ENCODE results near the gene CITED4. TPM values are rescaled to one million over a fixed set of nuclear protein-coding genes. Genes with fewer than 3 reads are reported as not detected.
A peak's percentile ranks its signal among the peaks of the same experiment; 100 is the strongest.

The CITED4 gene
- total RNA-seq, 1 donor from 2014 or later: 55.5 TPM

DNA sequence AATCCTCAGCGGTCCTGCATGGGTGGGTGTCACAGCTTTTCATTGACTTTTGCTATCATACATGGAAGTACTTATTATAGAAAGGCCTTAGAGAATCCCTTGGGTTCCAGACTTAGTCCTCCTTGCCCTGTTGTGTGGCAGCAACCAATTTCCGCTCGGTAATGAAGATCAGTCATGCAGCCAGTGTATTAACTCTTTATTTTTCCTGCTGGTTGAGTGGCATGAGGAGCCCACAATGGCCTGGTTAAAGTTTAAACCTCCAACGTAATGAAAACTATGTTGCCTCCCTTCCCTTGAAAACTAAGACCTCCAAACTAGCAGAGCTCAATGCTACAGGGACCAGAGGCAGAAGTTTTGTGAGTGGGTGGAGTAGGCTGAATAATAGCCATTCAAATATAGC lies 20.0 kb downstream of the CITED4 start:
- H3K4me3 ChIP-seq (ENCODE audit: low read depth, low read length): no peak overlapping the region
- TF ChIP-seq, protein P1, sequence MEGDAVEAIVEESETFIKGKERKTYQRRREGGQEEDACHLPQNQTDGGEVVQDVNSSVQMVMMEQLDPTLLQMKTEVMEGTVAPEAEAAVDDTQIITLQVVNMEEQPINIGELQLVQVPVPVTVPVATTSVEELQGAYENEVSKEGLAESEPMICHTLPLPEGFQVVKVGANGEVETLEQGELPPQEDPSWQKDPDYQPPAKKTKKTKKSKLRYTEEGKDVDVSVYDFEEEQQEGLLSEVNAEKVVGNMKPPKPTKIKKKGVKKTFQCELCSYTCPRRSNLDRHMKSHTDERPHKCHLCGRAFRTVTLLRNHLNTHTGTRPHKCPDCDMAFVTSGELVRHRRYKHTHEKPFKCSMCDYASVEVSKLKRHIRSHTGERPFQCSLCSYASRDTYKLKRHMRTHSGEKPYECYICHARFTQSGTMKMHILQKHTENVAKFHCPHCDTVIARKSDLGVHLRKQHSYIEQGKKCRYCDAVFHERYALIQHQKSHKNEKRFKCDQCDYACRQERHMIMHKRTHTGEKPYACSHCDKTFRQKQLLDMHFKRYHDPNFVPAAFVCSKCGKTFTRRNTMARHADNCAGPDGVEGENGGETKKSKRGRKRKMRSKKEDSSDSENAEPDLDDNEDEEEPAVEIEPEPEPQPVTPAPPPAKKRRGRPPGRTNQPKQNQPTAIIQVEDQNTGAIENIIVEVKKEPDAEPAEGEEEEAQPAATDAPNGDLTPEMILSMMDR (conservative IDR thresholded peaks at IDR 0.05; ENCODE audit: low read depth, low read length): no peak
- DNase-seq (ENCODE audit: low read depth): no peak

DNA sequence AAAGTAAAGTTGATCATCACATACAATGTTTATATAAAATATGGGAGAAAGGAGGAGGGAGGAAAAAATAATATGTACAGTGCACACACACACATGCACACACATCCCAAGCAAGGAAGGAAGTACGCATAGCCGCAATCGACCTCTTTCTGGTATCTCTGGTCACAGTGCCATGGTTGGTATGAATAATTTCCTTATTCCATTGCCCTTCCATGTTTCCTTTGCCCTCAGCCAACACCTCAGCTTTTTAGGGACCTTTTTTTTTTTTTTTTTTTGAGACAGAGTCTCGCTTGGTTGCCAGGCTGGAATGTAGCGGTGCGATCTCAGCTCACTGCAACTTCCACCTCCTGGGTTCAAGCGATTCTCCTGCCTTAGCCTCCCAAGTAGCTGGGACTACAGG lies 20.6 kb downstream of the CITED4 start:
- no peak overlapping the region for H3K4me3 ChIP-seq (ENCODE audit: low read depth, low read length)
- no peak for DNase-seq (ENCODE audit: low read depth)
- TF ChIP-seq, protein P1 (conservative IDR thresholded peaks at IDR 0.05; ENCODE audit: low read depth, low read length): no peak

DNA sequence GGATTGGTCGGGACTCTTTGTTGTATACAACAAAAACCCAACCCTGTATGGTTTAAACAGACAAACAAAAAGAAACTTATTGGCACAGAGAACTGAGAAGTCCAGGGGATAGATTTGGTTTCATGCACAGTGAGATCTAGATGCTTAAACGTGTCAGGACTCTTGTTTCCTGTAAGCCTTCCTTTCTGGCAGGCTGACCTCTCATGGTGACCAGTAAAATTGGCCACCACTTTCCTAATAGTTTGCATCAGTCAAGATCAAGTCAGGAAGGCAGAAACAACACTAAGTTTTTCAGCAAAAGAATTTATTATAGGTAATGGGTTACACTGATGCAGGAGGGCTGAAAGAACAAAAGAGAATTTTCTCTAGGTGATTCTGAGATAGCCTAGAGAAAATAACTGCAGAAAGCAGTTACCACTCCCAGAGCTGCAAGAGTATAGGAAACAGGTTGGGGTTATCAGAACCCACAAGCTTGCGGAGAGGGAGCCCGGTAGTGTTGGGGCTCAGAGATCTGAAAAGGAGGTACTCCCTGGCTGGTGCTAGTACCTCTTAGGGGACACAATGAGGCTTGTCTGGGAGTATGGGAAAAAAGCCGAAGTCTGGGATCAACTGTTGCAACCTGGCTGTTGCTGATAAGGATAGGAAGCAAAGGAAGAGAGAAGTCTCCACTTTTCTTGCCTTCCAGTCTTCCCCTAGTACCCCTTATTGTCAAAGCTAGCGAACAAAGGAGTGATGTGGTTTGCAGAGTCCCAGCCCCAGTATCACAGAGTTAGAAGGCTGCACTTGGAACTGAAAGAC lies 21.4 kb downstream of the CITED4 start:
- no peak for DNase-seq (ENCODE audit: low read depth)
- TF ChIP-seq, protein P1 (conservative IDR thresholded peaks at IDR 0.05; ENCODE audit: low read depth, low read length): peak; percentile 18
- no peak overlapping the region for H3K4me3 ChIP-seq (ENCODE audit: low read depth, low read length)

DNA sequence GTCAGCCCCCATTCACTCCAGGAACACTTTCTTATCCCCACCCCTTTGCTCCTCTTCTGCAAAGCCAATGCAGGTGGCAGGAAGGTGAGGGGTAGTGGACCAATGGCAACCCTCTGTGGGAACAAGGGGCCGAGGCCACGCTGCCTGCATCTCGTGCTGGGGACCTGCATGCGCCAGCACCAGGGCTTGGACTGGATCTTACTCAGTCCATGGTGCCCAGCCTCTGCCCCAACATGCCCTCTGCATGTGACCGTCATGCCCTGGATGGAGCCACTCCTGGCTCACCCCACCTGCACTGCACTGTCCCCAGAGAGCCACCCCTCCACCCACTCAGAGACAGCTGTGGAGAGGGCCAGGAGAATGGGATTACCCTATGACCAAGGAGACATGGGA lies 22.2 kb downstream of the CITED4 start:
- TF ChIP-seq, protein P1 (conservative IDR thresholded peaks at IDR 0.05; ENCODE audit: low read depth, low read length): no peak
- DNase-seq (ENCODE audit: low read depth): no peak
- no peak overlapping the region for H3K4me3 ChIP-seq (ENCODE audit: low read depth, low read length)

DNA sequence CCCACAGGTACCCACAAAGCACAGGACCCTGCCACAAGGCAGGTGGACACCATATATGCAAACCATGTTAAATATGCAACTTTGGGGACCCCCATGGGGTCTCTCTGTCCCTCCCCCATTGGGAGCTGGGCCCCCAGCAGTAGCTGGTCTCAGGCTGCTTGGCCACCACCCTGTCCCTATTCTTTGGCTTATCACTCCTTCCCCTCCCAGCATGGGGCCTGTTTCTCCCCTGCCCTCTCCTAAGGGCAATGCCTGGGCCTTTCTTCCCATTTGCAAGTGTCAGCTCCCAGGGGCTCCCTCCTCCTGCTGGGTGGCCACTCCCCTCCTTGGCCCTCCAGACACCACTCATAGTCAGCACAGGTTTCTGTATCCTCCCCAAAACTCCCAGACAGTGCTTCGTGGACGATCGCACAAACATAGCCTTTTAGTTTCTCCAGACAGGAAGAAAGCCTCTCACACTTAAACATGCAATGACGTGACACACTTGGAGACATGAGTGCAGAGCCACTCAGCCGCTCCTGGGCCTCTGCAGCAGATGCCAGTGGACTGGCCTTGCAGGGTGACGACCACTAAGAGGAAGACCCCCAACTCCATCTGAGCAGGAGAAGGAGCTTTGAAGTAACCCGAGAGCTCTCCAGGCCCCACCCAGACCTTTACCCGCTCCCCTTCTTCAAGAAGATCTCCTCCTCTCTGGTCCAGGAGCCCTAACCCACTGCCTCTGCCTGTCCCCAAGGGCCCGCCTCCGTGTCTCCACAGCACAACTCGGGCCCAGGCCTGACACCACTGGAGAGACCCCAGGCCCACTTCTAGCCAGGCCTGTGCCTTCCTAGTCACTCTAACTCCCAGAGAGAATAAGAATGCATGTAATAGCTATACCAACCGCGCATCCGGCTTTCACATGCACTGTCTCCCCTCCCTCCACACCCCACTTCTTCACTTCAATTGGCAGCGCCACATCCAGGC lies 22.9 kb downstream of the CITED4 start:
- DNase-seq (ENCODE audit: low read depth): no peak
- no peak overlapping the region for H3K4me3 ChIP-seq (ENCODE audit: low read depth, low read length)
- TF ChIP-seq, protein P1 (conservative IDR thresholded peaks at IDR 0.05; ENCODE audit: low read depth, low read length): no peak

DNA sequence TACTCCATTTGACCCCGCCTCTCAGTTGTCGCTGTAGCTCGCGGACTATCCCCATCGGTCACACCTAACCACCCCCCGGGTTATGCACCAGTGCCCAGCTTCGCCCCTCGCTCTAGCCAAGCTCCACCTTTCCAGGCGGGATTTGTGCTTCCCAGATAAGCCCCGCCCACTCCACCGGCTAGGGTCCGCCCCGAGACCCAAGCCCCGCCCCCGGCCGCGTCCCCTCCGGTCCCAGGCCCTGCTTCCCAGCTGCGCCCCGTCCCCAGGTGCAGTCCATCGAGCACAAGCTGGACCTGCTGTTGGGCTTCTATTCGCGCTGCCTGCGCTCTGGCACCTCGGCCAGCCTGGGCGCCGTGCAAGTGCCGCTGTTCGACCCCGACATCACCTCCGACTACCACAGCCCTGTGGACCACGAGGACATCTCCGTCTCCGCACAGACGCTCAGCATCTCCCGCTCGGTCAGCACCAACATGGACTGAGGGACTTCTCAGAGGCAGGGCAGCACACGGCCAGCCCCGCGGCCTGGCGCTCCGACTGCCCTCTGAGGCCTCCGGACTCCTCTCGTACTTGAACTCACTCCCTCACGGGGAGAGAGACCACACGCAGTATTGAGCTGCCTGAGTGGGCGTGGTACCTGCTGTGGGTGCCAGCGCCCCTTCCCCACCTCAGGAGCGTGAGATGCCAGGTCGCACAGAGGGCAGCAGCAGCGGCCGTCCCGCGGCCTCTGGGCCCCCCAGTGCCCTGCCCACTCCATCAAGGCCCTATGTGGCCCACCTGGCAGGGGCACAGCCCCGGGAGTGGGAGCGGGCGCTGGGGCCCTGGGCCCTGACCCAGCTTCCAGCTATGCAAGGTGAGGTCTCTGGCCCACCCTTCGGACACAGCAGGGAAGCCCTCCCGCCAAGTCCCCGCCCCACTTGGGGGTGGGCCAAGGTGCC lies 23.9 kb downstream of the CITED4 start:
- no peak for DNase-seq (ENCODE audit: low read depth)
- TF ChIP-seq, protein P1 (conservative IDR thresholded peaks at IDR 0.05; ENCODE audit: low read depth, low read length): no peak
- H3K4me3 ChIP-seq (ENCODE audit: low read depth, low read length): no peak overlapping the region
